ENCODE data around the gene PDCD2L.
A peak's percentile ranks its signal among the peaks of the same experiment; 100 is the strongest.
"Not testable (repeated sequence)": the region's sequence is repeated elsewhere in the genome, so short reads cannot be mapped to it uniquely, and the experiment has no call there.

Gene PDCD2L

GRCh38 chr19:34409189-34410164 lies 5.3 kb downstream of the PDCD2L start:
- no peak for DNase-seq (ENCODE audit: low read depth in 4 of 4, low spot score in 1 of 4)

GRCh38 chr19:34411216-34411615 lies 7.0 kb downstream of the PDCD2L start:
- no peak for DNase-seq (ENCODE audit: low read depth in 4 of 4, low spot score in 1 of 4)

- no peak for DNase-seq (ENCODE audit: low read depth in 4 of 4, low spot score in 1 of 4)
Observed at GRCh38 chr19:34416021-34416545, 11.9 kb downstream of the PDCD2L start.

GRCh38 chr19:34418300-34418699 lies 14.1 kb downstream of the PDCD2L start:
- DNase-seq (ENCODE audit: low read depth in 4 of 4, low spot score in 1 of 4), result no peak

- no peak for DNase-seq (ENCODE audit: low read depth in 4 of 4, low spot score in 1 of 4)
Observed at GRCh38 chr19:34426096-34426661, 22.0 kb downstream of the PDCD2L start.

GRCh38 chr19:34428549-34429285 lies 24.5 kb downstream of the PDCD2L start:
- DNase-seq (ENCODE audit: low read depth in 4 of 4, low spot score in 1 of 4), result peak in 1 of 4 experiments; percentile 2

GRCh38 chr19:34429553-34429952 lies 25.4 kb downstream of the PDCD2L start:
- no peak for DNase-seq (ENCODE audit: low read depth in 4 of 4, low spot score in 1 of 4)

GRCh38 chr19:34430738-34431625 lies 26.8 kb downstream of the PDCD2L start:
- DNase-seq (ENCODE audit: low read depth in 4 of 4, low spot score in 1 of 4), result no peak

- DNase-seq (ENCODE audit: low read depth in 4 of 4, low spot score in 1 of 4), result no peak
Observed at GRCh38 chr19:34431681-34432402, 27.6 kb downstream of the PDCD2L start.

- DNase-seq (ENCODE audit: low read depth in 4 of 4, low spot score in 1 of 4), result no peak
Observed at GRCh38 chr19:34432797-34433196, 28.6 kb downstream of the PDCD2L start.

GRCh38 chr19:34436716-34437115 lies 32.5 kb downstream of the PDCD2L start:
- no peak for DNase-seq (ENCODE audit: low read depth in 4 of 4, low spot score in 1 of 4)

GRCh38 chr19:34448191-34448590 lies 44.0 kb downstream of the PDCD2L start:
- DNase-seq (ENCODE audit: low read depth in 4 of 4, low spot score in 1 of 4), result no peak

GRCh38 chr19:34452723-34453122 lies 48.5 kb downstream of the PDCD2L start:
- no peak for DNase-seq (ENCODE audit: low read depth in 4 of 4, low spot score in 1 of 4)

GRCh38 chr19:34454091-34454490 lies 49.9 kb downstream of the PDCD2L start:
- no peak for DNase-seq (ENCODE audit: low read depth in 4 of 4, low spot score in 1 of 4)

- DNase-seq (ENCODE audit: low read depth in 4 of 4, low spot score in 1 of 4), result no peak
Observed at GRCh38 chr19:34454685-34455084, 50.5 kb downstream of the PDCD2L start.

GRCh38 chr19:34455783-34456480 lies 51.7 kb downstream of the PDCD2L start:
- DNase-seq (ENCODE audit: low read depth in 4 of 4, low spot score in 1 of 4), result not testable (repeated sequence)

GRCh38 chr19:34457446-34457845 lies 53.2 kb downstream of the PDCD2L start:
- no peak for DNase-seq (ENCODE audit: low read depth in 4 of 4, low spot score in 1 of 4)

GRCh38 chr19:34458677-34459076 lies 54.5 kb downstream of the PDCD2L start:
- no peak for DNase-seq (ENCODE audit: low read depth in 4 of 4, low spot score in 1 of 4)

- DNase-seq (ENCODE audit: low read depth in 4 of 4, low spot score in 1 of 4), result no peak
Observed at GRCh38 chr19:34459614-34460013, 55.4 kb downstream of the PDCD2L start.

Data from stimulated activated CD4-positive, alpha-beta T cell treated with anti-CD3 and anti-CD28 coated beads, Interleukin-1b, Interleukin-23, amount 100 ng/mL, for 24 hours (primary cell).